IMR-90 (cell line): ENCODE measurements around the gene VILL. TPM values are rescaled to one million over a fixed set of nuclear protein-coding genes. Genes with fewer than 3 reads are reported as not detected.

Experiments
- ATAC-seq: fragments of 200-7000 bp; cut with Tn5 transposase; 2 replicates; pipeline ENCODE4 v1.9.1; 2020; ENCODE audit warnings: low read depth, mild to moderate bottlenecking, moderate library complexity
- BruUV-seq: library from RNA; stranded (reverse); fragments of 400-500 nt; replicated peaks from 2 replicates; lab custom pipeline; 2021; lab: Mats Ljungman, UMichigan
- CTCF ChIA-PET: fragments of 300-600 bp; formaldehyde crosslinking; extraction: SDS; loops from one replicate; lab custom pipeline; 2021; ENCODE audit warnings: antibody characterized with exemption; lab: Yijun Ruan, JAX
- POLR2A ChIA-PET: fragments of 300-600 bp; sonication (Branson Sonifier 250); formaldehyde crosslinking; loops from one replicate; lab custom pipeline; 2022; ENCODE audit warnings: antibody characterized with exemption; ENCODE audit not compliant: unreplicated experiment; lab: Charles Lee
- DNase-seq: peaks from one replicate; pipeline ENCODE4 v3.0.0; 2013
- H2AFZ ChIP-seq: replicated peaks from 2 replicates; pipeline ENCODE3; 2013; ENCODE audit warnings: low read length, mild to moderate bottlenecking; ENCODE audit not compliant: poor library complexity
- H2AK5ac ChIP-seq: 2 replicates; pipeline ENCODE4 v1.6.1; 2013; ENCODE audit warnings: low read depth, low read length, inconsistent platforms
- H2AK9ac ChIP-seq: replicated peaks from 2 replicates; pipeline ENCODE3; 2013; ENCODE audit warnings: mild to moderate bottlenecking, low read depth, low read length, moderate library complexity; ENCODE audit not compliant: poor library complexity
- H2BK120ac ChIP-seq: 2 replicates; pipeline ENCODE4 v1.6.1; 2013; ENCODE audit warnings: low read depth, low read length, inconsistent platforms
- H2BK15ac ChIP-seq: 3 replicates; pipeline ENCODE4 v1.6.1; 2013; ENCODE audit warnings: low read depth, low read length, inconsistent platforms
- H2BK20ac ChIP-seq: 2 replicates; pipeline ENCODE4 v1.6.1; 2013; ENCODE audit warnings: low read depth, mild to moderate bottlenecking, inconsistent platforms, low read length, moderate library complexity
- H2BK5ac ChIP-seq: 2 replicates; pipeline ENCODE4 v1.6.1; 2013; ENCODE audit warnings: mild to moderate bottlenecking, low read depth, low read length, inconsistent platforms; ENCODE audit not compliant: poor library complexity, severe bottlenecking
- H3K14ac ChIP-seq: replicated peaks from 2 replicates; pipeline ENCODE4 v1.6.1; 2013; ENCODE audit warnings: low read depth, low read length, inconsistent platforms
- H3K18ac ChIP-seq: 2 replicates; pipeline ENCODE4 v1.6.1; 2013; ENCODE audit warnings: low read depth, low read length, control low read depth
- H3K23ac ChIP-seq: 2 replicates; pipeline ENCODE4 v1.6.1; 2013; ENCODE audit warnings: low read depth, low read length, inconsistent platforms
- H3K27ac ChIP-seq: 2 replicates; pipeline ENCODE4 v1.5.1; 2013; ENCODE audit warnings: mild to moderate bottlenecking, control low read depth, low read length; ENCODE audit not compliant: insufficient read depth
- H3K27me3 ChIP-seq: 2 replicates; pipeline ENCODE4 v1.6.1; 2013; ENCODE audit warnings: low read length; ENCODE audit not compliant: control insufficient read depth, insufficient read depth
- H3K36me3 ChIP-seq: 2 replicates; pipeline ENCODE4 v1.6.1; 2013; ENCODE audit warnings: low read length, mixed read lengths; ENCODE audit not compliant: control insufficient read depth, insufficient read depth
- H3K4ac ChIP-seq: 2 replicates; pipeline ENCODE4 v1.6.1; 2013; ENCODE audit warnings: low read depth, low read length, inconsistent platforms
- H3K4me1 ChIP-seq: 2 replicates; pipeline ENCODE4 v1.6.1; 2013; ENCODE audit warnings: low read length, mixed read lengths; ENCODE audit not compliant: control insufficient read depth, insufficient read depth
- H3K4me2 ChIP-seq: 2 replicates; pipeline ENCODE4 v1.6.1; 2013; ENCODE audit warnings: low read depth, mild to moderate bottlenecking, control low read depth, low read length, moderate library complexity
- H3K4me3 ChIP-seq: 2 replicates; pipeline ENCODE4 v1.5.1; 2013; ENCODE audit warnings: low read depth, mild to moderate bottlenecking, control low read depth, low read length, moderate library complexity; ENCODE audit not compliant: insufficient read depth
- H3K56ac ChIP-seq: 2 replicates; pipeline ENCODE4 v1.6.1; 2013; ENCODE audit warnings: low read length, inconsistent platforms; ENCODE audit not compliant: insufficient read depth; ENCODE audit errors: extremely low read depth
- H3K79me1 ChIP-seq, 2 experiments: 2 replicates each; pipeline ENCODE4 v1.6.1; 2013; ENCODE audit warnings: low read length in 2 of 2, inconsistent platforms in 1 of 2, low read depth in 1 of 2
- H3K9ac ChIP-seq: 2 replicates; pipeline ENCODE4 v1.6.1; 2013; ENCODE audit warnings: low read depth, low read length, control low read depth
- H3K9me1 ChIP-seq: 2 replicates; pipeline ENCODE4 v1.6.1; 2013; ENCODE audit warnings: low read length, inconsistent platforms; ENCODE audit not compliant: insufficient read depth
- H3K9me3 ChIP-seq: 2 replicates; pipeline ENCODE4 v1.6.1; 2013; ENCODE audit warnings: low read length; ENCODE audit not compliant: control insufficient read depth, insufficient read depth
- H4K20me1 ChIP-seq: 2 replicates; pipeline ENCODE4 v1.6.1; 2013; ENCODE audit warnings: low read length, inconsistent platforms; ENCODE audit not compliant: insufficient read depth
- H4K5ac ChIP-seq: 2 replicates; pipeline ENCODE4 v1.6.1; 2013; ENCODE audit warnings: mild to moderate bottlenecking, low read depth, low read length, control low read depth
- H4K8ac ChIP-seq, 2 experiments: 2 replicates each; pipeline ENCODE4 v1.6.1; 2013; ENCODE audit warnings: low read depth in 2 of 2, low read length in 2 of 2, control low read depth in 1 of 2, inconsistent platforms in 1 of 2
- H4K91ac ChIP-seq: 2 replicates; pipeline ENCODE4 v1.6.1; 2013; ENCODE audit warnings: low read depth, low read length, inconsistent platforms; ENCODE audit not compliant: insufficient read depth
- CHD1 ChIP-seq: IDR thresholded peaks from 2 replicates; pipeline ENCODE4 v1.6.1; 2012; ENCODE audit warnings: low read depth, low read length, improper control_type of control experiment
- CTCF ChIP-seq: conservative IDR thresholded peaks from 2 replicates; pipeline ENCODE4 v1.5.1; 2012; ENCODE audit warnings: mild to moderate bottlenecking, low read depth, low read length, improper control_type of control experiment
- FOS ChIP-seq: fragments of 150-350 bp; IDR thresholded peaks from 2 replicates; pipeline ENCODE4 v1.6.1; 2016; ENCODE audit warnings: low read depth, low read length
- POLR2A ChIP-seq: IDR thresholded peaks from 2 replicates; pipeline ENCODE4 v1.6.1; 2012; ENCODE audit warnings: mild to moderate bottlenecking, low read depth, low read length
- RAD21 ChIP-seq: IDR thresholded peaks from 2 replicates; pipeline ENCODE4 v1.6.1; 2012; ENCODE audit warnings: low read length, improper control_type of control experiment
- WGBS, 2 experiments: methylation state at CpG; one replicate each; pipeline versions ENCODE4 v1.1.5 to v1.1.7; 2013; ENCODE audit warnings: missing lambda C conversion rate in 2 of 2; ENCODE audit not compliant: insufficient read length in 1 of 2; ENCODE audit errors: extremely low coverage in 2 of 2; 5-methylcytosine and 5-hydroxymethylcytosine counted together
- dilution Hi-C: fragments of 300-500 bp; cut with HindIII; formaldehyde crosslinking; loops from one replicate; pipeline ENCODE4 v1.14.3; 2018; ENCODE audit warnings: low sequenced_read_pairs; ENCODE audit not compliant: unreplicated experiment
- in situ Hi-C: fragments of 300-500 bp; cut with MboI; formaldehyde crosslinking; loops from 3 replicates; pipeline ENCODE4 v1.14.3; 2019; ENCODE audit warnings: low sequenced_read_pairs, inconsistent platforms, mixed read lengths
- intact Hi-C: fragments of 100-400 bp; cut with micrococcal nuclease; formaldehyde crosslinking; loops from 2 replicates; pipeline ENCODE4 v1.10.0; 2022
- polyA plus RNA-seq, 3 experiments: library from polyadenylated mRNA; depleted of rRNA; stranded (reverse); fragments of >200 nt; gene quantifications; 2 replicates each; pipeline ENCODE4 v1.2.3, GENCODE V29; 2012; ENCODE audit warnings: low replicate concordance in 1 of 3
- total RNA-seq: library from RNA; depleted of rRNA; stranded (reverse); fragments of >200 nt; gene quantifications from 2 replicates; pipeline ENCODE4 v1.2.3, GENCODE V29; 2012

VILL gene
- total and polyA plus RNA-seq, 2 of the 4 experiments (the other 2 are of a cell fraction), result 2.3 to 4.7 TPM

- intact Hi-C loops (no loop called here), dilution Hi-C loops (no loop called here), in situ Hi-C loops (no loop called here)
- POLR2A ChIA-PET, result no interaction called here
- DNase-seq (no peak), ATAC-seq (no peak)
- TF ChIP-seq POLR2A (no peak), FOS (no peak), CHD1 (no peak), CTCF (no peak), RAD21 (no peak)
- Histone ChIP-seq H3K4me3 (peak overlapping the region; percentile 75), H3K4me1 (peaks cover 12% of the 10 kb centered on the region), H3K79me1 (peaks cover 3 to 19% of the 10 kb centered on the region in 2 experiments; a peak in 2 of 4 replicates), H3K9me3 (no peaks in the 10 kb centered on the region), H3K27ac (peak overlapping the region; percentile 94; the same call in 1 of the 2 replicates), H4K5ac (peak overlapping the region; percentile 22), H3K9me1 (peaks cover 13% of the 10 kb centered on the region), H4K20me1 (no peaks in the 10 kb centered on the region), H2BK5ac (peak overlapping the region; percentile 83), H2AK5ac (no peak overlapping the region), H3K14ac (peak overlapping the region; percentile 91; the same call in 1 of the 2 replicates), H2BK120ac (0 out of 2 replicates have a peak overlapping the region, but pooled peaks have one; percentile 83), H2AK9ac (no peak overlapping the region), H3K56ac (peak overlapping the region; percentile 74; the same call in 1 of the 2 replicates), H2AFZ (peak overlapping the region; percentile 99), H3K23ac (peak overlapping the region; percentile 18; the same call in 1 of the 2 replicates), H2BK20ac (no peak overlapping the region), H3K18ac (no peak overlapping the region), H3K9ac (peak overlapping the region; percentile 91), H4K91ac (peak overlapping the region; percentile 90; the same call in 1 of the 2 replicates), H3K27me3 (no peaks in the 10 kb centered on the region; the same call in 1 of the 2 replicates), H4K8ac (peak overlapping the region; percentile 95 to 99), H3K4ac (peak overlapping the region; percentile 94; the same call in 1 of the 2 replicates), H3K4me2 (peak overlapping the region; percentile 89), H2BK15ac (no peak overlapping the region), H3K36me3 (peaks cover 4% of the 10 kb centered on the region; the same call in 1 of the 2 replicates)
- no TSS peak for BruUV-seq
- WGBS, 2 experiments, result 0% methylated on average over 1 of the region's 2 CpGs; no CpG with 5 or more reads in 1 of the 2 experiments
- CTCF ChIA-PET, result no interaction called here
Observed at GRCh38 chr3:37994639-37994972, 4.0 kb downstream of the VILL start.
